ENCODE data around the gene MICAL3.

MICAL3 gene

DNA sequence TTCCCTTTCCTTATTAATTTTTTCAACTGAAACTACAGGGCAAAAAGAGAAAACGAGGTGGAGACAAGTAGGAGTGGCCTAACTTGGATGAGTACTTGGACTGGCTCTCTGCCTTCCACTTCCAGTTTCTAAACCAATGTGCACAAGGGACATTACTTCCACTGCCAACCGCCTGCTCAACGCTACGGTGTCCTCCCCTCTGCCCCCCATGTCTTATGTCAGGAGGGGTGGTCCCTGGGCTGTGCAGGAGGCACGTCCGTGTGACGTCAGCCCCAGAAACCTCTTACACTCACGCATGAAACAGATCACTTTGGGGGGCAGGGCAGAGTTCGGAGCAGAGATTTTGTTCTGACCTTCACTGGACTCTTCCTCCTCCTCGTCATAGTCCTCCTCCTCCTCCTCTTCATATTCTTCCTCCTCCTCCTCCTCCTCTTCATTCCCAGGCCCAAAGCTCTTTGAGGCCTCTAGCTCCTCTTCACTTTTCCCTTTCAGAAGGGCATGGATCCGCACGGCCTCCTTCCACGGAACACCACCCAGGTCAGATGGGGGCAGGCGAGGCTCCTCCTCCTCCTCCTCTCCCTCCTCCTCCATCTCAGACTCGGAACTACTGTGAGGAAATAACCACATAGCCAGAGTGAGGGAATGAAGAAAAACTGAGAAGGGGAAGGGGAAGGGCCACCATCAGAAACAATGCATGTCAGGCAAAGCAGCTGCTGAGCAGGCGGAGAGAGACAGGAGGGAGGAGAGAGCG, 192.7 kb downstream of the MICAL3 start:
- TF ChIP-seq, protein P1, sequence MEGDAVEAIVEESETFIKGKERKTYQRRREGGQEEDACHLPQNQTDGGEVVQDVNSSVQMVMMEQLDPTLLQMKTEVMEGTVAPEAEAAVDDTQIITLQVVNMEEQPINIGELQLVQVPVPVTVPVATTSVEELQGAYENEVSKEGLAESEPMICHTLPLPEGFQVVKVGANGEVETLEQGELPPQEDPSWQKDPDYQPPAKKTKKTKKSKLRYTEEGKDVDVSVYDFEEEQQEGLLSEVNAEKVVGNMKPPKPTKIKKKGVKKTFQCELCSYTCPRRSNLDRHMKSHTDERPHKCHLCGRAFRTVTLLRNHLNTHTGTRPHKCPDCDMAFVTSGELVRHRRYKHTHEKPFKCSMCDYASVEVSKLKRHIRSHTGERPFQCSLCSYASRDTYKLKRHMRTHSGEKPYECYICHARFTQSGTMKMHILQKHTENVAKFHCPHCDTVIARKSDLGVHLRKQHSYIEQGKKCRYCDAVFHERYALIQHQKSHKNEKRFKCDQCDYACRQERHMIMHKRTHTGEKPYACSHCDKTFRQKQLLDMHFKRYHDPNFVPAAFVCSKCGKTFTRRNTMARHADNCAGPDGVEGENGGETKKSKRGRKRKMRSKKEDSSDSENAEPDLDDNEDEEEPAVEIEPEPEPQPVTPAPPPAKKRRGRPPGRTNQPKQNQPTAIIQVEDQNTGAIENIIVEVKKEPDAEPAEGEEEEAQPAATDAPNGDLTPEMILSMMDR (IDR thresholded peaks at IDR 0.05) = no peak
- no peak for TF ChIP-seq ZFX (IDR thresholded peaks at IDR 0.05; ENCODE audit: borderline replicate concordance)
- no peak overlapping the region for H3K27ac ChIP-seq

DNA sequence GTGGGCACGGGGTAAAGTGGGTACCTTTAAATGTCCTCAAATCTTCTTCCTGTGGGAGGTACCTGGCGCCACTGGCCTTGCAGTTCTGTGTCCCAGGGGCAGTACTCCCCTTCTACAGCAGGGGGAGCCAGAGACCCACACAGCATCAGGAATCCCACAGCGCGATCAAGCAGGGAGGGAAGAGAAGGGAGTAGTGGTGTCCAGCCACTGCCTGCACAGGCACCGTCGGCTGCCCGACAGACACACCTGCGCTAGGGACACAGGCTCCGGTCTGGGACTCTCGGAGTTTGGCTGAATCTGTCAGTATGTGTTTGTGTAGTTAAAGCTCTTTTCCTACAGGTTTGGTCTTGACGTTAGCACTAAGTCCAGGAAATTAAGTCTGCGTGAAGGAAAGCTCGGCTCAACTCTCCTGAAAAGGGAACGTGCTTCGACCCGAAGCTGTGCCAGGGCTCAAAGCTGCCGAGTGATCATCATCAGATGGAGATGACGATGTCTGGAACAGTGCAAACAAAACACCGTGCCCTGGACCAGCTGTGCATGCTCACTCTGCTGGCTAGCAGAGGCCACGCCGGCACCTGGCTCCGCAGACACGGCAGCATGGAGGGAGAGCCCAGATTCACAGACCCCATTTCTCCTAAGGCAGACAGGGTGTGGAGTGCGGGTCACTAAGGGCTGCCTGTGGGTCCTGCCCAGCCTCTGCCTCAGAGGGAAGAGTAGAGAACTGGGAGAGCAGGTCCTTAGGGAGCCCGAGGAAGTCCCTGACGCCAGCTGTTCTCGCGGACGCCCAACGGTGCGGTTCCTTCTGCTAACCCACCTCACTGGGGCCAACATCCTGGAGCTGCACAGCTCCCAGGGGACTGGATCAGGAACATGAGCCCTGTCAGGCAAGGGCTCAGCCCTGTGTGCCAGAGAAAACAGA, 194.1 kb downstream of the MICAL3 start:
- H3K27ac ChIP-seq = no peak overlapping the region
- no peak for TF ChIP-seq ZFX (IDR thresholded peaks at IDR 0.05; ENCODE audit: borderline replicate concordance)
- TF ChIP-seq, protein P1 (IDR thresholded peaks at IDR 0.05) = peak; percentile 95

DNA sequence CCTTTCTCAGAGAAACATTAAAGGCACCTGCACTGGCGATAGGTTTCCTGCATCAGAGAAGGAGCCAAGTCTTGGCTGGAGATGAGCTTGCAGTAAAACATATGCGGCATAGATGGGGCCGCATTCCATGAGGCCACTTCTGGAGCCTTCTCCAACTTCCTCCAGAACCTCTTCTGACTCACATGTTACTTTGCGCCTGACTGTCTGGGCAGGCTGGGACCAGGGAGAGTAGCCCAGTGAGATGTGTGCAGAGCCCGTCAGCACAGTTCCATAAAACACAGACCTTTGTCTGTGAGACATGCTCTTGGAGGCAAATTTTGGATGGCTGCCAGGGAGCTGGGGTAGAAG, 194.7 kb downstream of the MICAL3 start:
- H3K27ac ChIP-seq = no peak overlapping the region
- TF ChIP-seq, protein P1 (IDR thresholded peaks at IDR 0.05) = no peak
- TF ChIP-seq ZFX (IDR thresholded peaks at IDR 0.05; ENCODE audit: borderline replicate concordance) = no peak

DNA sequence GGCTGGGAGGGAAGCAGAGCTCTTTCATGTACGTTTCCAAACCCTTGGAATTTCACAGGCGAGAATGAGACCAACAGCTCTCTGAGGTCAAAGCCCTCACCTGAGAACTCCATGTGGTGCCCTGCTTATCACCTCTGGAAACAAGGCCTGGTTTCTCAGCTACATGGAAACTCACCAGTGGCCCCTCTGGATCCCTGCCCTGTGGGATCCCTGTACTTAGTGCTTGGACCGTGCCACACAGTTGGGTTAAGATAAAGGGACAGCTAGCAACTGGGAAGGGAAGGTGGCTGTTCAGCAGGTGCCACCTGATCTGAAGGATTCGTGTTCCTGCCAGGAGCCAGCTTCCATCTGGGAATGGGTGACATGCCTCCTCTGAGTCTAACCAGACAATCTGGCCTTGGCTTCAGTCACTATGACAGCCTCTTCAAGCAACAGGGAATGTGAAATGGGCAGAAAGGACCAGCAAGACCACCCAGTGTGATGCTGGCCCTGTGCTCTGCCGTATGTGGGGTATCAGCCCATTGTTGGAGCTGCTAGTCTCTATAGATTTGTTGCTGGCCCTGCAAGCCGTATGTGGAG, 195.8 kb downstream of the MICAL3 start:
- TF ChIP-seq, protein P1 (IDR thresholded peaks at IDR 0.05) = no peak
- no peak for TF ChIP-seq ZFX (IDR thresholded peaks at IDR 0.05; ENCODE audit: borderline replicate concordance)

DNA sequence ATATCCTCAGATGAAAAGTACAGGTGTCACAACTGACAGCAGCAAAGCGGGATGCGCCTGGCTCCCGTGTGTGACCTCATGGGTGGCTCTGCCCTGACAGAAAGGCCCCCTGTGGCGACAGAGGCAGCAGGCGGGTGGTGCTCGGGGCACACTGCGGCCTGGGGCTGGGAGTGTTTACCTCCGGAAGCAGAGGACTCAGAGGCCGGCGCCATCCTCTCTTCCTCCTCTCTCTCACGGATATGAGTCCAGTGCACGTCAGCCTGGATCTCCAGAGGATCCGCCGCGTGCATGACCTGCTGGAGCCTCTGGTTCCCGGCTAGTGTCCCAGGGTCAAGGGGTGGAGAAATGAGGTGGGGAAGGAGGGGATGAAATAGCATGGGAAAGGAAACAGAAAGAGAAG, 196.9 kb downstream of the MICAL3 start:
- TF ChIP-seq ZFX (IDR thresholded peaks at IDR 0.05; ENCODE audit: borderline replicate concordance) = no peak
- TF ChIP-seq, protein P1 (IDR thresholded peaks at IDR 0.05) = no peak
- no peak overlapping the region for H3K27ac ChIP-seq

More for the DNA sequence above, 195.8 kb downstream of the MICAL3 start:
- H3K27ac ChIP-seq = no peak overlapping the region

DNA sequence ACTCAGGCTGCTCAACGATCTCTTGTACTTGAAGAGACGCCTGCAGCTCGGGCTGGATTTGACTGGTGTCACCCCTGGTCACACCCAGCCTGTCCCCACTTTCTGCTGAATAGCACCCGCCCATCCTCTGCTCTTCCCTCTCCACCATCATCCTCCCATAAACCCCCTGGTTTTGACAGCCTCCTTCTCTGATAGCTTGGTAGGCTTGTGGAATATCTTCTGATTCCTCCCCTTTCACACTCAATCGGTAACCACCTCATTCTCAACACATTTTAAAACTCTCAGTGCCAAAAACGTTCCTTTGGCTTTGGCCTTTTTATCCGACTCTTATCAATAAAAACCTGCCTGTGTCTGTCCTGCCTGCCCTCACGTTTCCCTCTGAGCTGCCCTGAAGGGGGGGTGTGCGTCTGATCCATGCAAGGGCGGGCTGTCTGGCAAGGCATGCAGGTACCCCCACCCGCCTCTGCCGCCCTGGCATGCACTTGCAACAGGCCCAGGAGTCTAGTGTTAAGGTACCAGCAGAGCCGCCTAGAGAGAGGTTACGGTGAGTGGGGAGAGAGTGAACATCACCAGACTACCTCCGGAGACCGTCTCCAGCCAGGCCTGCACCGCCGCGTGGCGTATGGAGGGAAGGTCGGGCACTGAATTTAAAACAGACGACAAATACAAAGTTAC, 198.3 kb downstream of the MICAL3 start:
- TF ChIP-seq, protein P1 (IDR thresholded peaks at IDR 0.05) = no peak
- no peak for TF ChIP-seq ZFX (IDR thresholded peaks at IDR 0.05; ENCODE audit: borderline replicate concordance)
- no peak overlapping the region for H3K27ac ChIP-seq
